Activated T-cell treated with anti-CD3 and anti-CD28 coated beads for 1 hour (primary cell): ENCODE results near the gene LSM2.
"Not testable (repeated sequence)": the region's sequence is repeated elsewhere in the genome, so short reads cannot be mapped to it uniquely, and the experiment has no call there.

Experiments
- DNase-seq: peaks from one replicate; pipeline ENCODE4 v3.0.0-alpha.2; 2020; ENCODE audit warnings: low read depth

LSM2 gene

GRCh38 chr6:31827286-31828079 lies 20.7 kb upstream of the LSM2 start, which contains the start of gene HSPA1B:
TSS of gene HSPA1B (plus strand) at chr6:31827738. CDS start at chr6:31827951, 213 bp downstream.
- DNase-seq, result peak; percentile 78

- no peak for DNase-seq
These were observed 20.1 kb upstream of the LSM2 start for GRCh38 chr6:31826793-31827285.

- no peak for DNase-seq
These were observed 18.8 kb upstream of the LSM2 start for GRCh38 chr6:31825553-31825952.

GRCh38 chr6:31823592-31824196 lies 16.9 kb upstream of the LSM2 start:
- DNase-seq, result not testable (repeated sequence)

- peak; percentile 55 for DNase-seq
These were observed 15.5 kb upstream of the LSM2 start for GRCh38 chr6:31822036-31822821.

- DNase-seq, result peak; percentile 45
These were observed 14.7 kb upstream of the LSM2 start for GRCh38 chr6:31821301-31822035.

GRCh38 chr6:31820399-31820798 lies 13.6 kb upstream of the LSM2 start:
- DNase-seq, result not testable (repeated sequence)

GRCh38 chr6:31819871-31820299 lies 13.1 kb upstream of the LSM2 start:
- DNase-seq, result no peak

- DNase-seq, result not testable (repeated sequence)
These were observed 11.3 kb upstream of the LSM2 start for GRCh38 chr6:31817929-31818511.

- DNase-seq, result not testable (repeated sequence)
These were observed 10.6 kb upstream of the LSM2 start for GRCh38 chr6:31817133-31817928.

- DNase-seq, result peak; percentile 49
These were observed 8.5 kb upstream of the LSM2 start, which contains the start of the genes HSPA1A and HSPA1L for GRCh38 chr6:31815025-31815838. TSS of gene HSPA1A (plus strand) at chr6:31815543. CDS start at chr6:31815757, 214 bp downstream. TSS of gene HSPA1L (minus strand) at chr6:31815283. CDS start at chr6:31811972, 3,311 bp downstream.

- DNase-seq, result peak; percentile 59
These were observed 7.9 kb upstream of the LSM2 start for GRCh38 chr6:31814677-31815024.

GRCh38 chr6:31813465-31813849 lies 6.7 kb upstream of the LSM2 start:
- DNase-seq, result no peak

- DNase-seq, result no peak
These were observed 4.9 kb upstream of the LSM2 start for GRCh38 chr6:31811645-31812044.

- not testable (repeated sequence) for DNase-seq
These were observed 1.8 kb upstream of the LSM2 start for GRCh38 chr6:31808599-31808998.

- no peak for DNase-seq
These were observed 762 bp downstream of the LSM2 start for GRCh38 chr6:31805939-31806469.

GRCh38 chr6:31801031-31801927 lies 5.5 kb downstream of the LSM2 start:
- not testable (repeated sequence) for DNase-seq

- no peak for DNase-seq
These were observed 7.0 kb downstream of the LSM2 start for GRCh38 chr6:31799781-31800180.
